K562 (cell line): ENCODE measurements around the gene BATF. TPM values are rescaled to one million over a fixed set of nuclear protein-coding genes. Genes with fewer than 3 reads are reported as not detected.

Experiments
- ATAC-seq: fragments of 200-7000 bp; cut with Tn5 transposase; 3 replicates; pipeline ENCODE4 v1.9.1; 2020; ENCODE audit warnings: moderate library complexity
- BruUV-seq: library from RNA; stranded (reverse); fragments of 400-500 nt; replicated peaks from 2 replicates; lab custom pipeline; 2021; lab: Mats Ljungman, UMichigan
- CTCF ChIA-PET: fragments of 300-600 bp; formaldehyde crosslinking; extraction: SDS; loops from one replicate; lab custom pipeline; 2021; ENCODE audit warnings: low intra/inter-chr PET ratio; lab: Yijun Ruan, JAX
- POLR2A ChIA-PET: fragments of 300-600, 350-650 bp; sonication (Branson Sonifier 250); formaldehyde crosslinking; extraction: SDS; loops from one replicate; lab custom pipeline; 2021; ENCODE audit warnings: antibody characterized with exemption, inconsistent platforms; lab: Yijun Ruan, JAX
- DNase-seq, 4 experiments: peaks; one replicate each; pipeline versions ENCODE4 v3.0.0 to v3.0.0-alpha.2; 2011 to 2018; ENCODE audit warnings: low spot score in 3 of 4, mixed read lengths in 3 of 4; ENCODE audit errors: extremely low read depth in 1 of 4
- FAIRE-seq: peaks from 2 replicates; lab custom pipeline; 2011; peaks lifted over from hg19 to GRCh38; lab: Jason Lieb, UNC
- H2AFZ ChIP-seq: 2 replicates; pipeline ENCODE4 v1.6.0; 2011; ENCODE audit warnings: low read depth, low read length, control low read depth, inconsistent platforms
- H3K27ac ChIP-seq: fragments of 200-600 bp; 3 replicates; pipeline ENCODE4 v1.8.0; 2011; ENCODE audit warnings: low read depth, mild to moderate bottlenecking, control low read depth, inconsistent platforms, low read length, moderate library complexity, mixed read lengths; ENCODE audit errors: extremely low read depth
- H3K27me3 ChIP-seq, 2 experiments: fragments of 300-600 bp in 1 of 2; 2 replicates in 1 of 2; 3 replicates in 1 of 2; pipeline versions ENCODE4 v1.6.0 to v1.8.0; 2011; ENCODE audit warnings: inconsistent platforms in 2 of 2, low read length in 2 of 2, mild to moderate bottlenecking in 1 of 2, mixed read lengths in 1 of 2, moderate library complexity in 1 of 2; ENCODE audit not compliant: control insufficient read depth in 2 of 2, insufficient read depth in 2 of 2
- H3K36me3 ChIP-seq: fragments of 300-600 bp; 3 replicates; pipeline ENCODE4 v1.8.0; 2011; ENCODE audit warnings: mild to moderate bottlenecking, low read length, inconsistent platforms; ENCODE audit not compliant: control insufficient read depth, insufficient read depth
- H3K4me1 ChIP-seq, 2 experiments: fragments of 200-600 bp in 1 of 2; replicated peaks in 1 of 2; 2 replicates in 1 of 2; 3 replicates in 1 of 2; pipeline versions ENCODE4 v1.5.1 to v1.8.0; 2011; ENCODE audit warnings: inconsistent platforms in 2 of 2, low read length in 2 of 2, mild to moderate bottlenecking in 1 of 2, mixed read lengths in 1 of 2, moderate library complexity in 1 of 2; ENCODE audit not compliant: control insufficient read depth in 2 of 2, insufficient read depth in 2 of 2
- H3K4me2 ChIP-seq: 2 replicates; pipeline ENCODE4 v1.6.1; 2011; ENCODE audit warnings: low read length, control low read depth, inconsistent platforms, mixed read lengths; ENCODE audit not compliant: insufficient read depth
- H3K4me3 ChIP-seq: fragments of 200-600 bp; sonication (generic), shearing (Covaris generic); 2 replicates; pipeline ENCODE4 v1.5.1; 2016; ENCODE audit warnings: control low read depth, inconsistent platforms
- H3K79me2 ChIP-seq: fragments of 200-600 bp; 3 replicates; pipeline ENCODE4 v1.8.0; 2011; ENCODE audit warnings: low read length, inconsistent platforms; ENCODE audit not compliant: control insufficient read depth, insufficient read depth
- H3K9ac ChIP-seq, 2 experiments: 2 replicates each; pipeline versions ENCODE4 v1.6.0 to v1.6.1; 2011; ENCODE audit warnings: low read depth in 2 of 2, low read length in 2 of 2, control low read depth in 1 of 2, inconsistent platforms in 1 of 2, mild to moderate bottlenecking in 1 of 2, mixed read lengths in 1 of 2; ENCODE audit not compliant: insufficient read depth in 1 of 2
- H3K9me1 ChIP-seq: one replicate; pipeline ENCODE4 v1.6.0; 2011; ENCODE audit warnings: inconsistent platforms, mild to moderate bottlenecking, low read length, moderate library complexity; ENCODE audit not compliant: control insufficient read depth, insufficient read depth
- H3K9me3 ChIP-seq: replicated peaks from 2 replicates; pipeline ENCODE4 v1.5.1; 2011; ENCODE audit warnings: low read depth, low read length, inconsistent platforms; ENCODE audit not compliant: control insufficient read depth, insufficient read depth
- H4K20me1 ChIP-seq: replicated peaks from 2 replicates; pipeline ENCODE4 v1.6.1; 2011; ENCODE audit warnings: low read length, inconsistent platforms, mixed read lengths; ENCODE audit not compliant: control insufficient read depth, insufficient read depth
- BCOR ChIP-seq: fragments of 450-650 bp; IDR thresholded peaks from 2 replicates; pipeline ENCODE4 v1.6.1; 2016
- CHD4 ChIP-seq: fragments of 200-600 bp; sonication (generic); IDR thresholded peaks from 3 replicates; pipeline ENCODE4 v1.6.1; 2012; ENCODE audit warnings: low read depth, mild to moderate bottlenecking, mixed read lengths, low read length, inconsistent platforms; ENCODE audit not compliant: insufficient read depth, insufficient replicate concordance, poor library complexity, severe bottlenecking
- WGBS: fragments of 100-300 bp; shearing (Covaris generic); methylation state at CpG from one replicate; pipeline ENCODE4 v1.1.6; 2016; ENCODE audit warnings: low coverage, mixed read lengths; ENCODE audit not compliant: insufficient coverage; ENCODE audit errors: missing lambda C conversion rate; 5-methylcytosine and 5-hydroxymethylcytosine counted together
- in situ Hi-C: fragments of 300-500 bp; cut with MboI; formaldehyde crosslinking; loops from 4 replicates; pipeline ENCODE4 v1.15.0; 2018; ENCODE audit warnings: inconsistent platforms, mixed read lengths
- intact Hi-C: fragments of 100-400 bp; cut with micrococcal nuclease; formaldehyde crosslinking; loops from 2 replicates; pipeline ENCODE4 v1.14.2; 2022
- polyA plus RNA-seq, 8 experiments: library from polyadenylated mRNA; depleted of rRNA in 4 of 8; stranded (reverse) in 5 of 8; unstranded in 3 of 8; fragments of >200 nt; fragmentation: Nextera tagmentation in 2 of 8; fragmentation: Illumina TruSeq in 1 of 8; extraction: Ambion mirVana in 2 of 8; extraction: Trizol in 1 of 8; gene quantifications; 2 replicates each; pipeline versions ENCODE4 v1.2.1 to v1.2.3, GENCODE V29; 2011 to 2014; ENCODE audit warnings: inconsistent platforms in 1 of 8, missing spikeins in 1 of 8
- total RNA-seq, 7 experiments: library from RNA; depleted of rRNA in 6 of 7; stranded (reverse); fragments of >200 nt in 6 of 7; fragmentation: Illumina TruSeq in 2 of 7; extraction: Trizol in 2 of 7; gene quantifications; 2 replicates each; pipeline versions ENCODE4 v1.2.1 to v1.2.3, GENCODE V29; 2011 to 2021; ENCODE audit warnings: low replicate concordance in 1 of 7
- TF ChIP-seq, protein P1 (sequence below): fragments of 450-650 bp; formaldehyde crosslinking; IDR thresholded peaks from 2 replicates; pipeline ENCODE4 v1.4.0; 2022; ENCODE audit warnings: missing genetic modification characterization

BATF gene
- total and polyA plus RNA-seq, 9 of the 15 experiments (the other 6 are each of a cell fraction or from before 2014, with no cell fraction given), result 0.13 to 2.1 (median 0.55) TPM; not detected in 2

- TF ChIP-seq, protein P1, sequence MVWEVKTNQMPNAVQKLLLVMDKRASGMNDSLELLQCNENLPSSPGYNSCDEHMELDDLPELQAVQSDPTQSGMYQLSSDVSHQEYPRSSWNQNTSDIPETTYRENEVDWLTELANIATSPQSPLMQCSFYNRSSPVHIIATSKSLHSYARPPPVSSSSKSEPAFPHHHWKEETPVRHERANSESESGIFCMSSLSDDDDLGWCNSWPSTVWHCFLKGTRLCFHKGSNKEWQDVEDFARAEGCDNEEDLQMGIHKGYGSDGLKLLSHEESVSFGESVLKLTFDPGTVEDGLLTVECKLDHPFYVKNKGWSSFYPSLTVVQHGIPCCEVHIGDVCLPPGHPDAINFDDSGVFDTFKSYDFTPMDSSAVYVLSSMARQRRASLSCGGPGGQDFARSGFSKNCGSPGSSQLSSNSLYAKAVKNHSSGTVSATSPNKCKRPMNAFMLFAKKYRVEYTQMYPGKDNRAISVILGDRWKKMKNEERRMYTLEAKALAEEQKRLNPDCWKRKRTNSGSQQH (CRISPR knock-in tag), result no peak
- no peak for TF ChIP-seq CHD4
Measured at GRCh38 chr14:75496755-75497154, 25.5 kb upstream of the BATF start (continued).

DNA sequence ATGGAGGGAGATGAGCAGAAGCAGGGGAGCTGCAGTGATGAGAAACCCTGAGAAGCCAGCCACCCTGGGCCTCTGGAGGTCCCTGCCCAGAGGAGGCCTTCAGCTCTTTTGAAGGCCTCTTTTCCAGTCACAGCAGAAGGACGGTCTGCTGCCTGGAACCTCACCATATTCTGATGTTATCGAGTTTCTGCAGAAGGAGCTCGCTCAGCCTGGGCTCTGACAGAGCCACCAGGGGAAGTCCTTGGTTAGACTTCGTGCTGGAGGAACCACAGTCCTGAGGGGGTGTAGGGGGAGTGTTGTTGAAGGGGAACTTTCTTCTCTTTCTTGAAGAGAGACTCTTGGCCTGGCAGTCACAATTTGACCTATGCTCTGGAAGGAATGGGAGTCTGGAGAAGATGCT is 25.1 kb upstream of the BATF start:
- peaks cover 0 to 3% of the 10 kb centered on the region in 2 experiments; a peak in 2 of 5 replicates for H3K4me1 ChIP-seq
- intact Hi-C loops, result no loop called here
- no peak for FAIRE-seq
- TF ChIP-seq BCOR, result no peak
- TF ChIP-seq, all 486 proteins: peak for 0
- ChIA-PET CTCF (no interaction called here), POLR2A (interaction anchor here (0.5 to 1.1 kb wide), 3 partner anchors 8 to 184 kb away, joined by 3 to 4 read pairs (median 3); no protein-coding TSS in a partner anchor)
- Histone ChIP-seq H3K9ac (no peak overlapping the region), H4K20me1 (no peaks in the 10 kb centered on the region), H3K9me1 (no peaks in the 10 kb centered on the region), H3K4me3 (no peak overlapping the region), H3K27ac (no peak overlapping the region), H3K27me3 (no peaks in the 10 kb centered on the region), H3K79me2 (no peaks in the 10 kb centered on the region), H3K36me3 (no peaks in the 10 kb centered on the region), H3K9me3 (no peaks in the 10 kb centered on the region), H3K4me2 (no peak overlapping the region), H2AFZ (peak overlapping the region; percentile 8; the same call in 1 of the 2 replicates)
- 3% methylated on average over 4 of the region's 4 CpGs for WGBS
- in situ Hi-C loops, result no loop called here
- ATAC-seq (peak; percentile 68; the same call in 2 of the 3 replicates), DNase-seq (peak in 1 of 4 experiments; percentile 18)
- BruUV-seq, result no TSS peak
